Measurements from ENCODE around the gene CA4.
"Not testable (repeated sequence)": the region's sequence is repeated elsewhere in the genome, so short reads cannot be mapped to it uniquely, and the experiment has no call there.

Gene CA4

GRCh38 chr17:60178180-60178579, 28.4 kb downstream of the CA4 start:
- DNase-seq: peak; percentile 84

GRCh38 chr17:60180380-60180779, 30.6 kb downstream of the CA4 start:
- DNase-seq: not testable (repeated sequence)

- not testable (repeated sequence) for DNase-seq
Measured at GRCh38 chr17:60186372-60186771, 36.6 kb downstream of the CA4 start.

- DNase-seq: not testable (repeated sequence)
Measured at GRCh38 chr17:60186846-60187745, 37.3 kb downstream of the CA4 start.

GRCh38 chr17:60188759-60189158, 39.0 kb downstream of the CA4 start:
- DNase-seq: no peak

GRCh38 chr17:60190032-60190431, 40.3 kb downstream of the CA4 start:
- DNase-seq: not testable (repeated sequence)

- DNase-seq: not testable (repeated sequence)
Measured at GRCh38 chr17:60193032-60193431, 43.3 kb downstream of the CA4 start.

GRCh38 chr17:60193482-60193881, 43.7 kb downstream of the CA4 start:
- no peak for DNase-seq

- DNase-seq: not testable (repeated sequence)
Measured at GRCh38 chr17:60194141-60194540, 44.4 kb downstream of the CA4 start.

- not testable (repeated sequence) for DNase-seq
Measured at GRCh38 chr17:60198630-60199029, 48.9 kb downstream of the CA4 start.

- DNase-seq: not testable (repeated sequence)
Measured at GRCh38 chr17:60205782-60206181, 56.0 kb downstream of the CA4 start.

GRCh38 chr17:60208302-60208701, 58.5 kb downstream of the CA4 start:
- DNase-seq: not testable (repeated sequence)

Data from NCI-H774 (cell line).